ENCODE data around the gene ALDH1L1. TPM values are rescaled to one million over a fixed set of nuclear protein-coding genes. Genes with fewer than 3 reads are reported as not detected.

The ALDH1L1 gene
- total RNA-seq, 1 experiment from 2014 or later, result 0.36 TPM

GRCh38 chr3:126149960-126150515, 30.3 kb downstream of the ALDH1L1 start:
- ATAC-seq (no peak), DNase-seq (ENCODE audit: low read depth, low spot score) (no peak)
- CTCF ChIA-PET, result no interaction called here
- no peaks in the 10 kb centered on the region for H3K36me3 ChIP-seq (ENCODE audit: control insufficient read depth, insufficient read depth, low read length)
- H3K9me3 ChIP-seq (ENCODE audit: control insufficient read depth, insufficient read depth, low read depth, low read length), result no peaks in the 10 kb centered on the region
- H3K27me3 ChIP-seq (ENCODE audit: control insufficient read depth, insufficient read depth, low read length), result no peaks in the 10 kb centered on the region
- H3K4me1 ChIP-seq (ENCODE audit: control insufficient read depth, insufficient read depth, low read length), result no peaks in the 10 kb centered on the region
- in situ Hi-C loops (cut with HindIII; ENCODE audit: low pct_unique_long_range_greater_than_20kb, low sequenced_read_pairs), result no loop called here
- intact Hi-C loops (cut with micrococcal nuclease; ENCODE audit: unreplicated experiment), result no loop called here
- H3K4me3 ChIP-seq (ENCODE audit: low read depth in 2 of 2, low read length in 2 of 2), result no peak overlapping the region
- no TSS peak for BruUV-seq (replicated peaks)
- H3K27ac ChIP-seq (ENCODE audit: low read length), result no peak overlapping the region
- POLR2A ChIA-PET, result no interaction called here
- TF ChIP-seq CTCF (IDR thresholded peaks at IDR 0.05) (no peak), SIN3A (IDR thresholded peaks at IDR 0.05; ENCODE audit: borderline replicate concordance, insufficient read depth, low read depth, low read length) (no peak), TCF7L2 (IDR thresholded peaks at IDR 0.05; ENCODE audit: low read depth, low read length) (no peak)

GRCh38 chr3:126149256-126149902, 31.0 kb downstream of the ALDH1L1 start:
- no peaks in the 10 kb centered on the region for H3K4me1 ChIP-seq (ENCODE audit: control insufficient read depth, insufficient read depth, low read length)
- no peaks in the 10 kb centered on the region for H3K36me3 ChIP-seq (ENCODE audit: control insufficient read depth, insufficient read depth, low read length)
- ATAC-seq (no peak), DNase-seq (ENCODE audit: low read depth, low spot score) (no peak)
- in situ Hi-C loops (cut with HindIII; ENCODE audit: low pct_unique_long_range_greater_than_20kb, low sequenced_read_pairs) (no loop called here), intact Hi-C loops (cut with micrococcal nuclease; ENCODE audit: unreplicated experiment) (no loop called here)
- TF ChIP-seq POLR2AphosphoS5 (IDR thresholded peaks at IDR 0.05; ENCODE audit: low read depth, low read length), result no peak
- no TSS peak for BruUV-seq (replicated peaks)
- H3K4me3 ChIP-seq (ENCODE audit: low read depth in 2 of 2, low read length in 2 of 2), result no peak overlapping the region
- H3K9me3 ChIP-seq (ENCODE audit: control insufficient read depth, insufficient read depth, low read depth, low read length), result no peaks in the 10 kb centered on the region
- CTCF ChIA-PET, result no interaction called here
- no peak overlapping the region for H3K27ac ChIP-seq (ENCODE audit: low read length)
- H3K27me3 ChIP-seq (ENCODE audit: control insufficient read depth, insufficient read depth, low read length), result peaks cover 3% of the 10 kb centered on the region; the same call in 1 of the 2 replicates
- POLR2A ChIA-PET, result no interaction called here

GRCh38 chr3:126147932-126148683, 32.3 kb downstream of the ALDH1L1 start:
- ChIA-PET POLR2A (no interaction called here), CTCF (no interaction called here)
- no TSS peak for BruUV-seq (replicated peaks)
- Histone ChIP-seq H3K4me3 (ENCODE audit: low read depth in 2 of 2, low read length in 2 of 2) (no peak overlapping the region), H3K4me1 (ENCODE audit: control insufficient read depth, insufficient read depth, low read length) (no peaks in the 10 kb centered on the region), H3K27me3 (ENCODE audit: control insufficient read depth, insufficient read depth, low read length) (peaks cover 13% of the 10 kb centered on the region), H3K27ac (ENCODE audit: low read length) (no peak overlapping the region), H3K9me3 (ENCODE audit: control insufficient read depth, insufficient read depth, low read depth, low read length) (no peaks in the 10 kb centered on the region), H3K36me3 (ENCODE audit: control insufficient read depth, insufficient read depth, low read length) (no peaks in the 10 kb centered on the region)
- in situ Hi-C loops (cut with HindIII; ENCODE audit: low pct_unique_long_range_greater_than_20kb, low sequenced_read_pairs) (no loop called here), intact Hi-C loops (cut with micrococcal nuclease; ENCODE audit: unreplicated experiment) (no loop called here)
- DNase-seq (ENCODE audit: low read depth, low spot score), result no peak
- ATAC-seq, result no peak
- TF ChIP-seq POLR2AphosphoS5 (IDR thresholded peaks at IDR 0.05; ENCODE audit: low read depth, low read length) (no peak), SIN3A (IDR thresholded peaks at IDR 0.05; ENCODE audit: borderline replicate concordance, insufficient read depth, low read depth, low read length) (no peak), REST (IDR thresholded peaks at IDR 0.05; ENCODE audit: insufficient read depth in 1 of 2, low read depth in 2 of 2, low read length in 1 of 2) (no peak), TCF7L2 (IDR thresholded peaks at IDR 0.05; ENCODE audit: low read depth, low read length) (no peak), CTCF (IDR thresholded peaks at IDR 0.05) (no peak)
